Pulmonary artery endothelial cell (primary cell): ENCODE results near the gene SBF2. TPM values are rescaled to one million over a fixed set of nuclear protein-coding genes. Genes with fewer than 3 reads are reported as not detected.

ENCODE experiments used
- DNase-seq: peaks from one replicate; pipeline ENCODE4 v3.0.0-alpha.2; 2011; ENCODE audit warnings: low read depth, low spot score
- total RNA-seq: library from RNA; depleted of rRNA; stranded (reverse); fragments of >200 nt; gene quantifications from 2 replicates; pipeline ENCODE4 v1.2.3, GENCODE V29; 2014

Gene SBF2
- total RNA-seq, 1 donor from 2014 or later, result 32.7 TPM

DNA sequence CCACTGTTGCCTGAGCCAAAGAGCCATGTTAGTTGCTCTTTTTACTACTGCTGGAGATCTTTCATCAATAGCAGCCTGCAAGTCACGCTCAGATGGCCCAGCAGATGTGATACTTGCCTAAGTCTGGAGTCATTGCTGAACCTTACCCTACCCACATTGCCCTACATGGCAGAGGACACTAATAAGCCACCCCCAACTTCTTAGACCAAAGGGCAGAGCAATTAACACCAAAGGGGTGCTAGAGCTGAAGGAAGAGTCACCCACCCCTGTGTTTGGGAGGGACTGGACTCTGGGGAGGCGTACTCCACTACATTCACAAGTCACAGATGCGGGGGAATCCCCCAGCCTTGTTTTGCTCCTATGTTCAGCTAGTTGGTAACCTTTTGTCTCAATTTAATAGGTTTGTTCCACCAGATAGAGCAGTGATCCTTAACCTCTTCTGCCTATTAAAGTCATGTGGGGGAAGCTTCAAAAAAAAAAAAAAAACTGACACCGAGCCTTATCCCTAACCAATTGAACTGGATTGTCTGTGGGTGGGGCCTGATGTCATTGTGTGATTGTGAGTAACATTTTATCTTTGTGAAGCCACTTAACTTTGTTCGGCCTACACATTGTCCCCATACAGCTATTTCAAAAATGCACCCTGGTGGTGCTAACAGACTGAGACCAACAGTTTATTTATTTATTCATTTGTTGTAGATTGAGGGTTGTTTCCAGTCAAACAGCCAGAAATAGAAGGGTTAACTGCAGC lies 23.9 kb upstream of the SBF2 start:
- DNase-seq, result no peak

DNA sequence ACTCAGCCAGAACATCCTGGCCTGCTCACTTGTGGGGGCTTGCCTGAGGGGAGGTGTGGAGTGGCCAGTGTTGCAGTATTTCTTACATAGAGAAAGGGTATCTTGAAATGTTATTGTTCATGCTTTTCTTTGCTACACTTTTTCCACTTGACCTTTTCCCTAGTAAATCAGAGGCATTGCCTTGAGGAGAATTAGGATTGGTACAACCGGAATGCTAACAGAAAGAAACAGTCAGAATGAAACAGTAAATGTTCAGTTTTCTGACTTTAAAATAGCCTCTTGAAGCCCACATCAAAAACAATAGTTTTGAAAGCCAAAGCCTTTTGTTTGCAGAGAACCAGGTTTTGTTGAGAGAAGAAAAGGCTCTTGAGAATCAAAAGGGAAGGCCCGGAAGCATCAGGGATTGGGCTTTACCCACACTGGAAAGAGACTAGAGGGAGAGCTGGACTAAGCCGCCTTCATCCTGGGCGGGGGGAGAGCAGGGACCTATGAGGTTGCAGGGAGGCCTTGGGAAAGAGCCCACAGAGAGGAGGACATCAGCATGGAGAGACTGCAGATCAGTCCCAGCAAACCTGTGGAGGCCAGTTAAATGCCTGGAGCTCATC lies 23.2 kb upstream of the SBF2 start:
- DNase-seq, result no peak

DNA sequence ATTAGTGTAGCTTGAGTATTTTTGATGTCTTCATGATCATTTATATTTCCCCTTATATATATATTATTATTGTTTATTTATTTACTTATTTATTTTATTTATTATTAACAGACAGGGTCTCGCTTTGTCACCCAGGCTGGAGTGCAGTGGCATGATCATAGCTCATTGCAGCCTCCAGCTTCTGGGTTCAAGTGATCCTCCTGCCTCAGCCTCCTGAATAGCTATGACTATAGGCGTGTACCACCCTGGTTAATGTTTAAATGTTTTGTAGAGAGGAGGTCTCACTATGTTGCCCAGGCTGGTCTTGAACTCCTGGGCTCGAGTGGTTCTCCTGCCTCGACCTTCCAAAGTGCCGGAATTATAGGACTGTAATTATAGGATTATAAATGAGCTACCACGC lies 21.1 kb upstream of the SBF2 start:
- no peak for DNase-seq

DNA sequence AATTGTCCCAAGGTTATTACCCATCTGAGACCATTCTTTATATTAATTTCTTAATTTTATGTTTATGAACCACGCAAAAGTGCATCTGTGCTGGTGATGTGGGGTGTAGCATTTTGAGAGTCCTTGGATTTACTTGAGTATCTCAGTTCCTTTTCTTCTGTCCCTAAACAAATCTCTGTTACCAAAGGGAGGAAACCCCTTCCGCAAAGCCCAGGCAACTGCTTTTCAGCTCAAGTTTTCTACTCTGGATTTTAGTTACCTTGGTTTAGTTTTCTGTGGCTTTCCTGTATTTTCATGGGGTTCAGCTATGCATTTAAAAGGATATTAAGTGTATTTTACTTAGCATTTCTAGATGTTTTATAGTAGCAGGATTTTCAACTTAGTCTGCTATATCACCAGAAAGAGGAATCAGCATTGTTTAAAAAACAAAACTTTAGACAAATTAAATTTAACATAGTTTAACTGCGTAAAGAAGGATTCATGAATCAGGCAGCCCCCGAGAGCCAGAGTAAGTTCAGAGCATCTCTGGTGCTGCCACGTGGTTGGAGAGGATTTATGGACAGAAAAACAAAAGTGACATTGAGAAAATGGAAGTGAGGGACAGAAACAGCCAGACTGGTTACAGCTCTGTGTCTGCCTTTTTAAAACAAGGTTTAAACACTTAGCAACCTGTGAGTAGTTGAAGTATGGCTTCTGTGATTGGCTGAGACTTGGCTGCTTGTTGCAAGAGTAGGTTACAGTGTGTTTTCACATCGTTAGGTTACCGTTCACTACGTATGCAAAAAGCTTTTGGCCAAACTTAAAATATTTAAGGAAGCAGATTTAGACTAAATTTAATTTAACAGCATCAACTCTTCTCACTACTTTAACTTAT lies 20.4 kb upstream of the SBF2 start:
- no peak for DNase-seq

DNA sequence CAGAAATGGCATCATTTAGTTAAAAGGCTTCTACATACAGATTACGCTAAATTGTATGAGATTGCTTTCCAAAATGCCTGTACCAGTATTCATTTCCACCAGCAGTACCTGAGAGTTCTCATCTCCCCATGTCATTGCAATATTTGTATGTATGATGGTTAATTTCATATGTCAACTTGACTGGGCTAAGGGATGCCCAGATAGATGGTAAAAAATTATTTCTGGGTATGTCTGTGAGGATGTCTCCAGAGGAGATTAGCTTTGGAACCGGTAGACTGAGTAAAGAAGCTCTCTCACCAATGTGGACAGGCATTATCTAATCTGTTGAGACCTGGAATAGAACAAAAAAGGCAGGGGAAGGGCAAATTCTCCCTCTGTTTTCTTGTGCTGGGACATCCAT lies 17.8 kb upstream of the SBF2 start:
- DNase-seq, result no peak

DNA sequence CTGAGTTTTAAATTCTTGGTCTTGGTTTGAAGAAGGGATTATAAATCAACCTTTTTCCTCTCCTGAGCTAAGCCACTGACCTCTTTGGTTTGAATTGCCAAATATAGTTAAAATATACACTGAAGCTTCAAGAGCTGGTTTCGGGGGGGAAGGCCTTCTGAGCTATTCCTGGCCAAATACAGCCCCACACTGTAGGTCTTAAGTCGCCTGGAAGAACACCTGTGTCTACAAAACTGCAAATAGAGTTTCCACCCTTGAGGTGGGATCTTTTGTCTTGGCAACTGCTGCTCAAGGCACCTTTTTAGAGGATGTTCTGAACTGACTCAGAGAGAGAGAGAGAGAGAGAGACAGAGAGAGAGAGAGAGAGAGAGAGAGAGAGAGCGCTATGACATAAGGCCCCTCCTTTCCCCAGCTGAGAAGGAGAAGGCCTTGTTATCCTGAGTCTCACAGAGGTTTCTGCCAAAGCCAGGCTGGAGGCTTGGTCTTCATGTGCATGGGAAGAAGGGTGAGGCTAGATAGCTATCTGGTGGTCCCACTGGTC lies 16.4 kb upstream of the SBF2 start:
- no peak for DNase-seq

DNA sequence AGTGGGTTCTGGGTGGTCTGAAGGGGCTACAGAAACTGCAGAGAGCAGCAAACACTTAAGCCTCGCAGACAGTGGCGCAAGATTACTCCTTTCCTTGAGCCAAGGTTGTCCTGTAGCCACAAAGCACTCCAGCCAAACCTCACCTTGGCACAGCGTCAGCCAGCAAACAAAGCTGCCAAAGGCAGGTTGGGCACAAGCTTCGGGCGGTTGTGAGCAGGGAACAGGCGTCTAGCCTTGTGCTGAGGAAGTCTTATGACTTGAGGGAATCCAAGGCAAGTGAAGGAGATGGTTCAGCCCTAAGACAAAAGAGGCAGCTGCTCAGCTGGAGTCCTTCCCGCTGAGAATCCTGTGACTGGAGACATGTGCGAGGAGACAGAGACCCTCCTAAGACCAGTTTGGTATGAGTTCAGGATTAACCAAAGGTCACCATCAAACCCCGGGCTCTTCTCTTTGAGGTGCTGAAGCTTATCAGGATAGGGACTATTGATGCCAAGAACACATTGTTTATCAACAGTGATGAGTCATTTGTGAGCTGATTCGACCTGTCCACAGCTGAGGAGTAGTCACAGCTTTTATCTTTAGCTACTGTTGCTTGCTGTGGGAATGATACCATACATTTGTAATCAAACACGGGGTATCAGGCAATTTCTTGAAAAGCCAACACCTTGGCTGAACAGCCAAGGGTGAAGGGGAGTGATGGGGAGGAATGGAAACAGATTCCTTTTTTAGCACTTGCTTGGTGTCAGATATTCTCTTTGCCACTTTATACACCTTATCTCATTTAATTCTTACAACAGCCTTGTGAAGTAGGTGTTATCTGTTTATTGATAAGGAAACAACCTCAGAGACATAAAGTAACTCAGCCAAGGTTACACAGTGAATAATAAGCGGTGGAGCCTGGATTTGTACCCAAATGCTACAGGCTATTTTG lies 15.4 kb upstream of the SBF2 start:
- no peak for DNase-seq

DNA sequence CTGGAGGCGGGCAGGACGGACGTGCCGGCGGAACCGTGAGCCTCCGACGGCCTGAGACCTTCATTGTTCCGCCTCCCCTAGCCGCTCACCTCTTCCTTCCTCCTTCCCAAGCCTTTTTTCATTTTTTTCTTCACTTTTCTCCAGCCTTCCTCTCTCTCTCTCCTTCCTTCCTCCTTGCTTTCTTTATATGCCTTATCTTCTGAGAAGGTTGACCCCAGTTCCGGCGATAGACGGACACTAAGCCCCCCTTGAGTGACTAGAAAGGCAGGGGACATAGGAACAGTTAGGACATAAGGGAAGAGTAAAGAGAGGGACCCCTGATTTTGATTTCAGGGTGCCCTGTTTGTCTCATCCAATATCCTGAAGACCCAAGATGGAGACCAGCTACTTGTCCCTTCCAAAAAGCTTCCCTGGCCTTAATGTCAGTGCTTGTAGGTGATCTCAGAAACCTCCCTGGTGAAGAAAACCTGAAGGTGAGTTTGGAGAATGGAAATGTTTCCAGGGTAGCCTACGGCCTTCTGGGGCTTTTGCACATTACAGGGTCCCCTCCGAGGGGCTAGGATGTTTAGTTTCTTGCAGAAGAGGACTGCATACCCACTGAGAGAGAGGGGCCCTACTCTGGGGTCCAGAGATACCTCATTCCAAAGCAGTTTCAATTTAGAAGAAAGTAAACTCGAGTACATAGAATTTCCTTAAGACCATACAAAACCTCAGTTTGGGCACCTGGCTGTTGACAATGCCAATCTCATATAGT lies 14.4 kb upstream of the SBF2 start:
- DNase-seq, result no peak

DNA sequence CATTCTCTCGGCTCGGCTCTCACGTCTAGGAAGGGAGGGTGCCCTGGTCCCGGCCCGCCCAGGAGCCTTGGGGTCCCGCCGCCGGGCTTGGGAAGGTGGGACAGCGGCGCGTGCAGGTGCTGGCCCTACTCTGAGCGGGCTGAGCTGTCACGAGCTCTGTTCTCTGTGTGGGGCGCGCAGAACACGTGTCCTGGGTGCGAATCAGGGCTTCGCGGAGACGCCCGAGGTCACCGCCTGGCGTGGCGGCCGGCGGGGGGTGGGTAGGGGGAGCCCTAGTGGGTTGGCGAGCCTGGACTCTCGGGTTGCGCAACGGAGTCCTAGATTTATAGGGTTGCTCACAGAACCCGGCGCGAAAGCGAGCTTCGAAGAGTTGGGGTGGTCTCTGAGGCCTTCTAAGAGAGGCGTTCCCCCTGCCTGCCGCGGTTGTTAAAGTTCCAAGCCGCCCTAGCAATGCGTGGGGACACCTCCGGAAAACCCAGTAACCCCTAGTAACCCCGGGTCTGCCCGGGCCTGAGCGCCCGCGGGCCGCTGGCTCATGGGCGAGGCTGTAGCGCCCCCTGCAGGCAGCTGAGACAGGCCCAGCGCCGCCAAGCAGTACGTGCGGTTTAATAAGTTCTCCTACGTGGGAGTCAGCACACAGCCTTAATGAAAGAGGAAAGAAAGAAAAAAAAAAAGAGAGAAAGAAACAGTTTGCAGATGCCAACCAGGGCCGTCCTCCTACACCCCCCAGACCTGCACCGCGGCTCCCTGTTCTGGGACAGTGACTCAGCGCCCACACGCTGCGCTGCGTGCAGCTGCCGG lies 13.6 kb upstream of the SBF2 start:
- peak; percentile 90 for DNase-seq

DNA sequence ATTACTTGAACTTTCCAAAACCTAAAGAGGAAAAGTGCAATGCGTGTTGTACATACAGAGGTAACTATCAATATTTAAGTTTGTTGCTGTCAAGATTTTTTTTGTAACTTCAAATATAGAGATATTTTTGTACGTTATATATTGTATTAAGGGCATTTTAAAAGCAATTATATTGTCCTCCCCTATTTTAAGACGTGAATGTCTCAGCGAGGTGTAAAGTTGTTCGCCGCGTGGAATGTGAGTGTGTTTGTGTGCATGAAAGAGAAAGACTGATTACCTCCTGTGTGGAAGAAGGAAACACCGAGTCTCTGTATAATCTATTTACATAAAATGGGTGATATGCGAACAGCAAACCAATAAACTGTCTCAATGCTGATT lies 13.0 kb upstream of the SBF2 start:
- no peak for DNase-seq

DNA sequence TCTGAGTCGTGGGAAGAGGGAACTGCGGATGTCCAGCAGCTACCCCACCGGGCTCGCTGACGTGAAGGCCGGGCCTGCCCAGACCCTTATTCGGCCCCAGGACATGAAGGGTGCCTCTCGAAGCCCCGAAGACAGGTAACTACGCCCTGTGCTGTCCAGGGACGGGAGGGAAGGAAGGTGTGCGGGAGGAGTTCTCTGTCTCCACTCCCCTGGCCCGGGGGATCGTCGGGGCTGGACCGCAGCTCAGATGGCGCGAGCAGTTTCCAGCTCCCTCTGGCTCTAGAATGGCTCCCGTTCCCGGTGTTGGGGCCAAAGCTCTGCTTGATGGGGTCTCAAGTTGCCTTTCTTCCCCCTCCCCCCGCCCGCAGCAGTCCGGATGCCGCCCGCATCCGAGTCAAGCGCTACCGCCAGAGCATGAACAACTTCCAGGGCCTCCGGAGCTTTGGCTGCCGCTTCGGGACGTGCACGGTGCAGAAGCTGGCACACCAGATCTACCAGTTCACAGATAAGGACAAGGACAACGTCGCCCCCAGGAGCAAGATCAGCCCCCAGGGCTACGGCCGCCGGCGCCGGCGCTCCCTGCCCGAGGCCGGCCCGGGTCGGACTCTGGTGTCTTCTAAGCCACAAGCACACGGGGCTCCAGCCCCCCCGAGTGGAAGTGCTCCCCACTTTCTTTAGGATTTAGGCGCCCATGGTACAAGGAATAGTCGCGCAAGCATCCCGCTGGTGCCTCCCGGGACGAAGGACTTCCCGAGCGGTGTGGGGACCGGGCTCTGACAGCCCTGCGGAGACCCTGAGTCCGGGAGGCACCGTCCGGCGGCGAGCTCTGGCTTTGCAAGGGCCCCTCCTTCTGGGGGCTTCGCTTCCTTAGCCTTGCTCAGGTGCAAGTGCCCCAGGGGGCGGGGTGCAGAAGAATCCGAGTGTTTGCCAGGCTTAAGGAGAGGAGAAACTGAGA lies 12.2 kb upstream of the SBF2 start:
- DNase-seq, result no peak

DNA sequence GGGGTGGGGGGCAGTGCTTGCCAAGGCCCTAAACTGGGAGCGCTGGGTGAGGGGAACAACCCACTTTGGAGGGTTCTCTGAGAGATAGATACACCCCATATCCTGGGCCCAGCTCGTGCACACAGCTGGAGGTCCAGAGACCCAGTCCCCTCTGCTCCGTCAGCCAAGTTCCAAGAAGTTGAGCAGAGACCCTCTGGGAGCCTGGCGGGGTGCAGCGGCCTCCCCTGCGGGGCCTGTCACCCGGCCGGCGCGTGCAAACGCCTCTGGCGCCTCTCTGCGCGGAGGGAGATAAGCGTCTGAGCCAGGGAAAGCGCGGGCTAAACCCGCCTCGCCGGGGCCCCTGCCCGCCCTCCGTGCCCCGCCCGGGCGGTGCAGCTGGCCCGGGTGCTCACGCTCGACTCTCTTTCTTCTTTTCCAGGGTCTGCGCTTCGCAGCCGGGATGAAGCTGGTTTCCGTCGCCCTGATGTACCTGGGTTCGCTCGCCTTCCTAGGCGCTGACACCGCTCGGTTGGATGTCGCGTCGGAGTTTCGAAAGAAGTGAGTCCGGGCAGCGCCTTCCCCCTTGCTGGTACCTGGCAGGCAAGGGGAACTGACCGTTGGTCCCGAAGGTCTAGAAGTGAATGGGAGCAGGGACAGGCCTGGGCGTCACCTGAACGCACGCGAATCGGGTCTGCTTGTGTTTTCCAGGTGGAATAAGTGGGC lies 11.4 kb upstream of the SBF2 start:
- no peak for DNase-seq

DNA sequence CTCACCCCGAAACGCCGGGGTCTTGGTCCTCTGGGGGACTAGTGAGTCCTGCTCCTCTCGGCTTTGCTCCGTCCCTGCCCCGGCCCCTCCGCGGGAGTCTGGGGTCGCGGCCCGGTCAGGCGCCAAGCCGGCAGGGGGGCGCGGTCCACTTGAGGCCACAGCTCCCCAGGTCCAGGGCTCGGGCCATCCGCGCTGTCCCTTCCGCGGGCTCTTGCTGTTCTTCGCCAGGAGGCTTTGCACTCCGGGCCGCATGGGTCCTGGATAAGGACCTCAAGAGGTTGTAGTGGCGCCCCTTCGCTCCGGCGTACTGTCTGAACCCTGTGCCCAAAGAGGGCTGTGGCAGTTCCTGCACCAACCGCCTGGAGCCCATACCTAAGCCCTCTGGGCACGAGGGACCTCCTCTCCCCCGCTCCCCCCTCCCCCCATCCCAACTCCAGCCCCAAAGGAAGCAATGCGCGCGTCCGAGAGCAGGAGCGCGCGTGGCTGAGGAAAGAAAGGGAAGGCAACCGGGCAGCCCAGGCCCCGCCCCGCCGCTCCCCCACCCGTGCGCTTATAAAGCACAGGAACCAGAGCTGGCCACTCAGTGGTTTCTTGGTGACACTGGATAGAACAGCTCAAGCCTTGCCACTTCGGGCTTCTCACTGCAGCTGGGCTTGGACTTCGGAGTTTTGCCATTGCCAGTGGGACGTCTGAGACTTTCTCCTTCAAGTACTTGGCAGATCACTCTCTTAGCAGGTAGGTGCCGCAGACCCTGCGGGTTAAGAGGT lies 10.7 kb upstream of the SBF2 start, which contains the start of gene ADM:
ADM (plus strand) TSS at position 579 of the 767 bp plus-strand sequence. CDS start 628 bp downstream, outside the sequence.
- DNase-seq, result no peak

DNA sequence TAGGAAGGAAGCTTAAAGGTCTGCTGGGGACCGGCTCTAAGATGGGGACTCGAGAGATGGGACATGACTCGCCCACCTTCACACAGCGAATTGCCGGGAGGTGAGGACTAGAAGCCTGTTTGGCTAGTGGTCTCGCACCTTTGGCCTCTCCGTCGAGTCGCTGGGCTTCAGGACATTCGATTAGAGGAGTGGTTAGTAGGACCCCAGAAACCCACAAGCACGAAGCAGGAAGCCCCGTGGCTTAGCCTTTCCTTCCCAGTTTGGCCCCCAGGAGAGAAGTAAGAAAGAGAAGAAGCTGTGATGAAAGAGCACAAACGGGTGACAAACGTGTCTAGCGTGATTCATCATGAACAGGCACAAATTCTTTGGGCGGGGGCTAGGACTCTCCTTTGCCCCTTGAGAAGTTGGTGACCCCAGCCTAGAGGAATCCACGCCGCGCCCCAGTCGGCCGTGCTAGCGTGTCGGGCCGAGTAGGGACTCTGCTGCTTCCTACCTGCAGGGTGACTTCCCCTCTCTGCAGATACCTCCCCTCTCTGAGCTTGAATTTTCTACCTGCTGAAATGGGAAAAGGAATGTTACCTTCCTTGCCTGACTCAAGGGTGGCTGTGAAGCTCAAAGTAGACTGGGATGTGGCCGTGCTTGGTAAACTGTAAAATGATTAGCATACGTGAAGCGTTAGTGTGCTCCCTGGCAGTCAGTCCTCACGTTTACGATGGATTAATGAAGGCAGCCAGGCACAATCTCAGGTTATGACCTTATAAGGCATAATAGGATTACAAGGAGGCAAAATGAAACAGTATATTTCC lies 9.7 kb upstream of the SBF2 start:
- no peak for DNase-seq

DNA sequence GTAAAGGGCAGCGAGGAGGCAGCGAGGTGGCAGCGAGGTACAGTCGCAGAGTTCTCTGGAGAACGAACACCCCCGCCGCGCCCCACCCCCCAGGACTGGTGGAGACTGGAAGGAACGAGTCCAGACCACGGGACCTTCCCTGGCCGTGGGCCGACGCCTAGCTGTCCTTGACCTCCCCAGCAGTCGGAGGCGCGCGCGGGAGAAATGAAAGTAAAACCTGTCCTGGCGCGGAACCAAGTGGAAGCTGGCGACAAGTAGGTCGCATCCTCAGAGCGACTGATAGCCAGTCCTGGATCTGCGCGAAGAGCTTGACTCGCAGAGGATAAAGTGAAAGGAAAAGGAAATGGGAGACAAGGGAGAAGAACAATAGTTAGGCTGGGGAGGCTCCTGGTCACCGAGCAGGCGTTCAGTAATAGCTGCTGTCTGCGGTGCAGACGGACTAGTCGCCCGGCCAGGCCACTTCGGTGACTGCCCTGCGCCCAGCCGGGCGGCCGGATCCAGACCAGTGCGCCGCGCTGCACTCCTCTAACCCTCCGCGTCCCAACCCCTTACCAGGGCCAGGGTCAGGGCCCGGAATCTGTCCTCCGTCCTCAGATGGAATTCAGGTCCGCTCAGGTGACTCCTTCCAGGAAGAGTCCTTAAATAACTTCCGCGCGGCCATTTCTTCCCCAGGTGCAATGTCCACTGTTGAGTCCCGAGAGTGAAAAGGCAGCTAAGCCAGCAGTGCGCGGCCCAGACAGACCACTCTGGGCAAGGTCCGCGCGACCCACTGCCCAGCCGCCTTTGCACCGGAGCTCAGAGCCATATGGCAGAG lies 8.9 kb upstream of the SBF2 start:
- DNase-seq, result no peak
